PC-9 (cell line): ENCODE measurements around the gene ACE2.

Experiments
- CTCF ChIP-seq: fragments of 200-600 bp; sonication (generic); conservative IDR thresholded peaks from 2 replicates; pipeline ENCODE4 v1.6.1; 2017; ENCODE audit warnings: mixed run types, antibody characterized with exemption, mild to moderate bottlenecking, moderate library complexity
- EZH2 ChIP-seq: fragments of 200-600 bp; sonication (generic); IDR thresholded peaks from 2 replicates; pipeline ENCODE4 v1.8.0; 2017; ENCODE audit warnings: antibody characterized with exemption, low read depth

- no peak for TF ChIP-seq CTCF
- no peak for TF ChIP-seq EZH2
Measured at GRCh38 chrX:15644560-15644872, 43.8 kb upstream of the ACE2 start.
